ENCODE measurements around the gene RAMACL.

GRCh38 chr6:166573511-166574216 is 12.8 kb downstream of the RAMACL start:
- TF ChIP-seq FOXM1 (IDR thresholded peaks at IDR 0.05; ENCODE audit: borderline replicate concordance, low read depth) (no peak), TAF1 (IDR thresholded peaks at IDR 0.05; ENCODE audit: low read depth) (no peak)
